Duodenal mucosa (tissue), 2 donors: ENCODE data around the gene ROCK2.
A peak's percentile ranks its signal among the peaks of the same experiment; 100 is the strongest.

Experiments
- H3K27ac ChIP-seq: one replicate; pipeline ENCODE4 v1.7.0; 2013; ENCODE audit warnings: low read depth, low read length
- H3K27me3 ChIP-seq, 2 donors: one replicate each; pipeline ENCODE4 v1.7.0; 2013; ENCODE audit warnings: low read length in 2 of 2, control low read depth in 1 of 2; ENCODE audit not compliant: insufficient read depth in 2 of 2, control insufficient read depth in 1 of 2
- H3K36me3 ChIP-seq, 2 donors: one replicate each; pipeline ENCODE4 v1.7.0; 2013; ENCODE audit warnings: low read length in 2 of 2, control low read depth in 1 of 2; ENCODE audit not compliant: insufficient read depth in 2 of 2, control insufficient read depth in 1 of 2
- H3K4me1 ChIP-seq, 2 donors: one replicate each; pipeline ENCODE4 v1.7.0; 2013; ENCODE audit warnings: low read length in 2 of 2, control low read depth in 1 of 2; ENCODE audit not compliant: insufficient read depth in 2 of 2, control insufficient read depth in 1 of 2
- H3K4me3 ChIP-seq, 2 donors: one replicate each; pipeline ENCODE4 v1.7.0; 2013; ENCODE audit warnings: low read length in 2 of 2, low read depth in 1 of 2
- H3K9ac ChIP-seq, 2 donors: one replicate each; pipeline ENCODE4 v1.7.0; 2013; ENCODE audit warnings: low read length in 2 of 2, low read depth in 1 of 2
- H3K9me3 ChIP-seq, 2 donors: one replicate each; pipeline ENCODE4 v1.7.0; 2013; ENCODE audit warnings: low read length in 2 of 2, control low read depth in 1 of 2; ENCODE audit not compliant: control insufficient read depth in 1 of 2

ROCK2 gene

DNA sequence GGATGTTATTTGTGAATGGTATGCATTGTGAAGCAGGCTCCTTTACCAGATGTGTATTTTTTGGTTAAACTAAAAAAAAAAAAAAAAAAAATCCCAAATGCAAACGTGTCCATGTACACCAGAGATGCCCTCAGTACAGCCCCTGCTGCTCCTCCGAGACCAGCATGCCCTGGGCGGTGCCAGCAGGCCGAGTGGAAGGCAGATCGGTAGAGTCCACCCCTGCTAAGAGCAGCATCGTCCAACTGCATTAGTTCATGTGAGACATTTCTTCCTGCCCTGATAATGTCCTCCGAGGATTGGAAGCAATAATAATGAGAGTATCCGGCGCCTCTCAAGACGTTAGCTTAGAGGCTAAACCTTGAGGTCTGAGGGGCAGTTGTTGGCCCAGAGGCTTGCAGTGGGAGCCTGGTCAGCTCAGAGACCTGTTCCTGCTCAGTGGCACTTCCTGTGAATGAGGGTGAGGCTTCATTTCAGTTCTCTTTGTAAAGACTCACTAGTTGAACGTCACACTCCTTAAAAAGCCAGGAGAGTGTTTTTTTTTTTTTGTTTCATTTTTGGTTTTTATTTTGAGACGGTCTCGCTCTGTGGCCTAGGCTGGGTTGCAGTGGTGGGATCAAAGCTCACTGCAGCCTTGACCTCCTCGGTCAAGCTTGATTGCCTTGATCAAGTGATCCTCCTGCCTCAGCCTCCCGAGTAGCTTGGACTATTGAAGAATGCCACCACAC lies 183.5 kb downstream of the ROCK2 start:
- Histone ChIP-seq H3K36me3 (no peaks in the 10 kb centered on the region), H3K4me1 (peaks cover 5 to 12% of the 10 kb centered on the region in 2 donors), H3K9me3 (no peaks in the 10 kb centered on the region), H3K4me3 (no peak overlapping the region), H3K9ac (peak overlapping the region in 1 of 2 donors; percentile 16), H3K27me3 (no peaks in the 10 kb centered on the region), H3K27ac (no peak overlapping the region)

DNA sequence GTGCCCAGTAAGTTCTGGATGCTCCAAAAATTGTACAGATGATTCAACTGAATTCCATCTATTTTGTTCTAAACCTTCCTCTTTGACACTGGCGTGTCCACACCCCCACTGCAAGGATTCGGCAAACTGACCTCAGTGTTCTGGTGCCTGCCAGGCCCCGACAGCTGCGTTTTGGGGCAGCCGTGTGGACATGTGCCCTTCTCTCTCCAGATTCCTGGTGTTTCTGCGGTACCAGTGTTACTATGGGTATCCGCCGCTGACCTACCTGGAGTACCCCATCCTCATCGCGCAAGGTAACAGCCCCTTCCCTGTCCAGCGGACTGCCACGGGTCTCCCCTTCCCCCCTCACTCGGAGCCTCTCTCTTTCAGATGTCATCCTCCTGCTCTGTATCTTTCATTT lies 184.2 kb downstream of the ROCK2 start:
- Histone ChIP-seq H3K4me3 (no peak overlapping the region), H3K4me1 (peaks cover 7 to 15% of the 10 kb centered on the region in 2 donors), H3K27me3 (no peaks in the 10 kb centered on the region), H3K9me3 (no peaks in the 10 kb centered on the region), H3K9ac (no peak overlapping the region), H3K36me3 (no peaks in the 10 kb centered on the region), H3K27ac (no peak overlapping the region)

DNA sequence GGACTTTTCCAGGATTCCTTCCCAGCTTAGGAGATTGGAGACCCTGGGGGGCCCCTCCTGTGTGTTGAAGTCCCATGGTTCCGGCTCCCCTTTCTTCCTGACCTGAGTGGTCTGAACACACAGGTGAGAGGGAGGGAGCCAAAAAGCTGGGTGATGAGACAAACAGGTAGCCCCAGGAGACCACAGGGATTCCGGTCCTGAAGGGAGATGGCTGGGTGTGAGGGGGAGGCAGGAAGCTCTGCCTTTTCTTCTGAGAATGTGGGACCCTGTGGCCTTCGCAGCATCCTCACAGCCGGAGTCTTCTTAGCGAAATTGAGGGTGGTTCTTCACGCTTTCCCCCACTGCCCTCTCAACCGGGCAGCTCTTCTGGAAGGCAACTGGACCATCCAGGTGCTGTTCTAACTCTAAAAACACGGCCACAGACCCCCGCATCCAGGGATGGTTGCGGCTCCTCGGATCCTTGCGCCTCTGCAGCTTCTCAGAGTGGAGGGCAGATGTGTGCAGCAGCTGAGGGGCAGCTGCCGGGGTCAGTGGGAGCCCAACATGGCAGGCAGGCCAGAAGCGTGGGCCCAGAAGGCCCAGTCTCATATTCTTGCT lies 184.8 kb downstream of the ROCK2 start:
- H3K36me3 ChIP-seq = no peaks in the 10 kb centered on the region
- peaks cover 7 to 15% of the 10 kb centered on the region in 2 donors for H3K4me1 ChIP-seq
- no peaks in the 10 kb centered on the region for H3K27me3 ChIP-seq
- H3K27ac ChIP-seq = no peak overlapping the region
- H3K9ac ChIP-seq = no peak overlapping the region
- H3K4me3 ChIP-seq = no peak overlapping the region
- H3K9me3 ChIP-seq = no peaks in the 10 kb centered on the region

DNA sequence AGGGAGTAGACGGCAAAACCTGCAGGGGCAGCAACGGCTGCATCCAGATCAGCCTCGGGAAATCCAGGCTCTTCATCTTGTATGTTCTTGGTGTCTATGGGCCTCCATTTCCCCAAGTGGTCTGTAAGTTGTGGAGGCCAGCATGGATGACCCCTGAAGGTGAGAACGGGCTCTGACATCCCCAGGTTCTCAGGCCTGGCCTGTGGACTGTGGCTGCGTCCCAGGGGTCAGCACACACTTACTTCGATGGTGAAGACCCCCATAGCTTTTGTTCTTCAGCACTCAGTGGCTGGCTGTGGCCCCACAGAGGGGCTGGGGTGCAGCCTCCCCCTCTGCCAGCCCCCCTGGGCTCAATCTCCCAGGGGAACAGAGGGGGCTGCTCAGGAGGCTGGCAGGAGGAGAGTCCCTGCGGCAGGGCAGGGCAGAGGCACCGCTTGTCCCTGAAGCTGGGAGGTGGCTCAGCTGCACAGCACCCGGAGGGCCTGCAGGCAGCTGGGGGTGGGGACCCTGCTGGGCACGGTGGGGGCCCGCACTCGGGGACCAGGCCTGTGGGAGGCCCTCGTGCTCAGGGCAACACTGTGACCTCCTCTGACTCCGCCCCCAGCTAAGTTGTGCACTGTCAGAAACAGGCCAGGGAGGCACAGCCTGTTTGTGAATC lies 185.4 kb downstream of the ROCK2 start:
- Histone ChIP-seq H3K27me3 (no peaks in the 10 kb centered on the region), H3K9me3 (no peaks in the 10 kb centered on the region), H3K4me1 (peaks cover 13 to 22% of the 10 kb centered on the region in 2 donors), H3K4me3 (no peak overlapping the region), H3K27ac (no peak overlapping the region), H3K9ac (no peak overlapping the region), H3K36me3 (no peaks in the 10 kb centered on the region)

- Histone ChIP-seq H3K27me3 (no peaks in the 10 kb centered on the region), H3K9me3 (no peaks in the 10 kb centered on the region), H3K27ac (no peak overlapping the region), H3K4me3 (no peak overlapping the region), H3K9ac (no peak overlapping the region), H3K36me3 (no peaks in the 10 kb centered on the region), H3K4me1 (peaks cover 14 to 22% of the 10 kb centered on the region in 2 donors)
Observed at GRCh38 chr2:11157731-11158130, 186.7 kb downstream of the ROCK2 start.

DNA sequence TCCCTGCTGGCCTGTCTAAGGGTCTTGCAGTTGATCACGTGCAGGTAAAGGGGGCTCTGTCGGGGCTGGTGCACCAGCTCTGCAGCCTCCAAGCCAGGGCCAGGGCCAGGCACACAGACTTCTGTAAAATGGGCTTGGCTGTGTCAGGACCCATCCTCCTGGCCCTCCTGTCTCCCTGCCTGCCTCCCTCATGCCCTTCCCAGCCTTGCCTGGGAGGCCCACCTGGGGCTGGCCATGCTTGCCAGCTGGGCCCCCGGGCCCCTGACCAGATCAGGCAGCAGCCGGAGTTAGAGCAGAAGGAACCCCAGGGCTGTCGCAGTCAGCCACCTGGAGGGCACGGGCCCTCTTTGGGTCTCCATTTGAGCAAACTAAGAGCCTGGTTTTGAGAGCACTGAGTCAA lies 187.1 kb downstream of the ROCK2 start:
- Histone ChIP-seq H3K27ac (no peak overlapping the region), H3K9me3 (no peaks in the 10 kb centered on the region), H3K9ac (no peak overlapping the region), H3K4me3 (no peak overlapping the region), H3K36me3 (no peaks in the 10 kb centered on the region), H3K4me1 (peaks cover 14 to 22% of the 10 kb centered on the region in 2 donors), H3K27me3 (no peaks in the 10 kb centered on the region)

- H3K27ac ChIP-seq = no peak overlapping the region
- H3K36me3 ChIP-seq = no peaks in the 10 kb centered on the region
- peaks cover 14 to 22% of the 10 kb centered on the region in 2 donors for H3K4me1 ChIP-seq
- H3K27me3 ChIP-seq = no peaks in the 10 kb centered on the region
- H3K4me3 ChIP-seq = peak overlapping the region in 1 of 2 donors; percentile 73
- H3K9me3 ChIP-seq = no peaks in the 10 kb centered on the region
- no peak overlapping the region for H3K9ac ChIP-seq
Observed at GRCh38 chr2:11156396-11157075, 187.9 kb downstream of the ROCK2 start.

GRCh38 chr2:11155381-11156035 lies 188.9 kb downstream of the ROCK2 start, which contains the start of gene SLC66A3:
Gene SLC66A3, plus strand, starts transcription at chr2:11155467. Its CDS starts 80 bp downstream, at chr2:11155547.
- H3K27me3 ChIP-seq = no peaks in the 10 kb centered on the region
- H3K9ac ChIP-seq = peak within 1 kb of the TSS; percentile 65
- peak within 1 kb of the TSS; percentile 77 to 83 for H3K4me3 ChIP-seq
- H3K9me3 ChIP-seq = no peaks in the 10 kb centered on the region
- no peaks in the 10 kb centered on the region for H3K36me3 ChIP-seq
- peaks cover 14 to 22% of the 10 kb centered on the region in 2 donors for H3K4me1 ChIP-seq
- H3K27ac ChIP-seq = peak within 1 kb of the TSS; percentile 78

DNA sequence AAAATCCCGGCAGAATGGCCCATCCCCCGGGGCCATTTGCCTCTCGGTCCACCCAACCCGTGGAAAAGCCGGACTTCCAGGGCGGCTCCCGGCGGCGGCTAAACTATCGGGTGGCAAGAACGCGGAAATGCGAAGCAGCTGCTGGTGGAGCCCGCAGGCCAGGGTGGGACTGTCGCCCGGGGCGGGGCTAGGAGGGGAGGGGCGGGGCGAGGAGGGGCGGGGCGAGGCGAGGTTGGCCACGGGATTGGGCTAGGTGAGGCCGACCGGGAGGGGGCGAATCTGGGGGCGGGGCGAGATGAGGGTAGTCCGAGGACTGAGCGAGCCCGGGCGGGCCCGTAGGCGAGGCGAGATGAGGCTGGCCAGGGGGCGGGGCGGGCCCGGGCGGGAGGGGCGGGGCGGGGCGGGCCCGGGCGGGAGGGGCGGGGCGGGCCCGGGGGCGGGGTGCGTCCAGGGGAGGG lies 189.5 kb downstream of the ROCK2 start:
- Histone ChIP-seq H3K27ac (peak overlapping the region; percentile 65), H3K9ac (peak overlapping the region; percentile 65), H3K9me3 (no peaks in the 10 kb centered on the region), H3K4me1 (peaks cover 14 to 22% of the 10 kb centered on the region in 2 donors), H3K36me3 (no peaks in the 10 kb centered on the region), H3K27me3 (no peaks in the 10 kb centered on the region), H3K4me3 (peak overlapping the region; percentile 77 to 83)
